SK-N-SH (cell line): ENCODE results near the gene BRI3BP. TPM values are rescaled to one million over a fixed set of nuclear protein-coding genes. Genes with fewer than 3 reads are reported as not detected.
A peak's percentile ranks its signal among the peaks of the same experiment; 100 is the strongest.

ENCODE experiments used
- CTCF ChIA-PET: fragments of 300-600, 350-600 bp; formaldehyde crosslinking; extraction: SDS; loops from one replicate; lab custom pipeline; 2021; lab: Yijun Ruan, JAX
- POLR2A ChIA-PET: fragments of 350-600 bp; sonication (Branson Sonifier 250); formaldehyde crosslinking; extraction: SDS; loops from one replicate; lab custom pipeline; 2020; ENCODE audit warnings: antibody characterized with exemption, inconsistent platforms; lab: Yijun Ruan, JAX
- DNase-seq: peaks from one replicate; pipeline ENCODE4 v3.0.0; 2012
- H2AFZ ChIP-seq: fragments of 200-600 bp; sonication (generic); 2 replicates; pipeline ENCODE4 v1.8.1; 2016; ENCODE audit warnings: antibody characterized with exemption, mild to moderate bottlenecking, low read depth
- H3F3A ChIP-seq: fragments of 200-600 bp; sonication (generic); replicated peaks from 2 replicates; pipeline ENCODE3; 2016; ENCODE audit warnings: antibody characterized with exemption, mild to moderate bottlenecking; ENCODE audit not compliant: insufficient read depth
- H3K27ac ChIP-seq, 2 experiments: fragments of 200-500 bp in 1 of 2; fragments of 200-600 bp in 1 of 2; sonication (Bioruptor generic) in 1 of 2; sonication (generic), shearing (Covaris generic) in 1 of 2; 2 replicates each; pipeline versions ENCODE4 v1.5.1 to v1.6.1; 2014 to 2016; ENCODE audit warnings: low read depth in 2 of 2, inconsistent platforms in 1 of 2, low read length in 1 of 2, mild to moderate bottlenecking in 1 of 2, mixed read lengths in 1 of 2
- H3K27me3 ChIP-seq: fragments of 200-600 bp; sonication (generic), shearing (Covaris generic); 2 replicates; pipeline ENCODE4 v1.6.1; 2016; ENCODE audit warnings: mixed run types; ENCODE audit not compliant: insufficient read depth
- H3K36me3 ChIP-seq, 2 experiments: fragments of 200-500 bp in 1 of 2; fragments of 200-600 bp in 1 of 2; sonication (Bioruptor generic) in 1 of 2; sonication (generic) in 1 of 2; replicated peaks in 1 of 2; 2 replicates each; pipeline versions ENCODE3 to v1.5.1; 2014 to 2016; ENCODE audit warnings: low read length in 1 of 2, mild to moderate bottlenecking in 1 of 2; ENCODE audit not compliant: insufficient read depth in 2 of 2, control insufficient read depth in 1 of 2
- H3K4me1 ChIP-seq, 2 experiments: fragments of 200-500 bp in 1 of 2; fragments of 200-600 bp in 1 of 2; sonication (Bioruptor generic) in 1 of 2; sonication (generic), shearing (Covaris generic) in 1 of 2; 2 replicates each; pipeline versions ENCODE4 v1.5.1 to v1.6.1; 2014 to 2016; ENCODE audit warnings: low read depth in 1 of 2, low read length in 1 of 2, mixed run types in 1 of 2; ENCODE audit not compliant: insufficient read depth in 2 of 2, control insufficient read depth in 1 of 2
- H3K4me2 ChIP-seq: fragments of 200-600 bp; sonication (generic), shearing (Covaris generic); 2 replicates; pipeline ENCODE4 v1.6.1; 2017; ENCODE audit warnings: mixed run types
- H3K4me3 ChIP-seq, 2 experiments: fragments of 200-500 bp in 1 of 2; fragments of 200-600 bp in 1 of 2; sonication (Bioruptor generic) in 1 of 2; sonication (generic), shearing (Covaris generic) in 1 of 2; 2 replicates each; pipeline versions ENCODE4 v1.5.1 to v1.8.1; 2014 to 2016; ENCODE audit warnings: low read depth in 2 of 2, inconsistent platforms in 1 of 2, low read length in 1 of 2, mild to moderate bottlenecking in 1 of 2, mixed read lengths in 1 of 2, moderate library complexity in 1 of 2
- H3K79me2 ChIP-seq: fragments of 200-600 bp; sonication (generic); 2 replicates; pipeline ENCODE4 v1.8.1; 2017; ENCODE audit warnings: mild to moderate bottlenecking; ENCODE audit not compliant: insufficient read depth
- H3K9ac ChIP-seq: fragments of 200-600 bp; sonication (generic); 2 replicates; pipeline ENCODE4 v1.6.1; 2017; ENCODE audit warnings: mixed run types
- H3K9me2 ChIP-seq: fragments of 200-600 bp; sonication (generic); 2 replicates; pipeline ENCODE4 v1.6.1; 2017; ENCODE audit warnings: mixed run types
- H3K9me3 ChIP-seq: fragments of 200-600 bp; sonication (generic); 2 replicates; pipeline ENCODE4 v1.6.1; 2017; ENCODE audit warnings: mixed run types, mild to moderate bottlenecking, moderate library complexity
- H4K20me1 ChIP-seq: fragments of 200-600 bp; sonication (generic); 2 replicates; pipeline ENCODE4 v1.6.1; 2017; ENCODE audit warnings: mild to moderate bottlenecking, mixed run types; ENCODE audit not compliant: insufficient read depth
- EP300 ChIP-seq, 2 experiments: IDR thresholded peaks; 2 replicates each; pipeline versions ENCODE4 v1.4.0 to v1.6.1; 2012; ENCODE audit warnings: borderline replicate concordance in 1 of 2, low read depth in 1 of 2, low read length in 1 of 2
- FOXJ3 ChIP-seq: sonication (generic); formaldehyde crosslinking; IDR thresholded peaks from 2 replicates; pipeline ENCODE4 v1.5.1; 2020; ENCODE audit warnings: mild to moderate bottlenecking, missing genetic modification reagents
- FOXM1 ChIP-seq: IDR thresholded peaks from 2 replicates; pipeline ENCODE4 v1.4.0; 2012; ENCODE audit warnings: low read depth, mild to moderate bottlenecking
- MXI1 ChIP-seq: IDR thresholded peaks from 2 replicates; pipeline ENCODE4 v1.6.1; 2012; ENCODE audit warnings: mild to moderate bottlenecking, low read depth, low read length, improper control_type of control experiment
- NFIC ChIP-seq: IDR thresholded peaks from 2 replicates; pipeline ENCODE4 v1.4.0; 2012; ENCODE audit warnings: borderline replicate concordance
- NRF1 ChIP-seq: IDR thresholded peaks from 2 replicates; pipeline ENCODE4 v1.6.1; 2012; ENCODE audit warnings: low read depth, mild to moderate bottlenecking, low read length
- POLR2AphosphoS5 ChIP-seq: IDR thresholded peaks from 2 replicates; pipeline ENCODE4 v1.6.1; 2012; ENCODE audit warnings: low read depth, low read length
- WGBS: methylation state at CpG from one replicate; pipeline ENCODE4 v1.1.6; 2017; ENCODE audit warnings: low lambda C conversion rate; 5-methylcytosine and 5-hydroxymethylcytosine counted together
- polyA plus RNA-seq, 3 experiments: library from polyadenylated mRNA; depleted of rRNA; stranded (reverse); fragments of >200 nt; gene quantifications; 2 replicates each; pipeline ENCODE4 v1.2.3, GENCODE V29; 2012
- TF ChIP-seq, protein P1 (sequence below): IDR thresholded peaks from 2 replicates; pipeline ENCODE4 v1.4.0; 2012; ENCODE audit warnings: low read depth, borderline replicate concordance
- TF ChIP-seq, protein P2 (sequence below): fragments of 150-350 bp; IDR thresholded peaks from 2 replicates; pipeline ENCODE4 v1.6.1; 2016; ENCODE audit warnings: mild to moderate bottlenecking, low read depth, low read length
- TF ChIP-seq, protein P3 (sequence below): fragments of 150-350 bp; IDR thresholded peaks from 2 replicates; pipeline ENCODE4 v1.6.1; 2017; ENCODE audit warnings: antibody characterized with exemption, low read length, low read depth, borderline replicate concordance

The BRI3BP gene
- polyA plus RNA-seq, 1 of the 3 experiments (the other 2 are of a cell fraction) = 3.8 TPM

DNA sequence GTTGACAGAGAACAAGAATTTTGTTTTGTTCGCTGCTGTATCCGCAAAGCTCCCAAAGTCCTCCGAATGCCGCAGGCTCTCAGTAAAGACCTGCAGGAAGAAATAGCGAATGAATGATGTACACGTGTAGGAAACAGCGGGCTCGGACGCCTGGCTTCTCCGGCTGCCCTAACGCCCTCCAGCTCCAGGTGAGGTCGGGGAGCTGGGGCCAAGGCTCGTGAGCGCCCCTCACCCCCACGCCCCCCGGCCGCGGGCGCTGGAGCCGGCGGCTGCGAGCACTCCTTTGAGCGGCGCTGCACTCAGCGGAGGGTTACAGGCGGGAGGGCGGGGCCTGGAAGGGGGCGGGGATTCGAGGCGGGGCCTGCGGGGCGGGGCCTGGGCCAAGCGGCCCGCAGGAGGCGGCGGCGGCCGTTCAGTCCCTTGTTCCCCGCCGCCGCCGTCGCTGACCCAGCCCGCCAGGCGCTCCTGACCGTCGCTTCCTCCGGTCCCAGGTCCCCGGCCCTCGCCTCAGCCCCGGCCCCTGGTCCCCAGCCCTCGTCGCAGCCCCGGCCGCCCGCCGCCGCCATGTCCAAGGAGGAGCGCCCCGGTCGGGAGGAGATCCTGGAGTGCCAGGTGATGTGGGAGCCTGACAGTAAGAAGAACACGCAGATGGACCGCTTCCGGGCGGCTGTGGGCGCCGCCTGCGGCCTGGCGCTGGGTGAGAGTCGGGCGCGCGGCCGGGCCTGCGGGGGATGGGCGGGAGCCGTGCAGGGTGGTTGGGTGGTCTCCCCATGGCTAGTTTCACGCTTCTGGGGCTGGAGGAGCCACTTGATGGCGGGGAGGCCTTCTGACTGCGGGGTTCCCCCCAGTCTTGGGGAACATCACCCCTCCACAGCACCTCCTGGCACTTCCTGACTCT is 71.8 kb downstream of the BRI3BP start, which contains the start of gene AACS (continued):
- TF ChIP-seq, protein P1, sequence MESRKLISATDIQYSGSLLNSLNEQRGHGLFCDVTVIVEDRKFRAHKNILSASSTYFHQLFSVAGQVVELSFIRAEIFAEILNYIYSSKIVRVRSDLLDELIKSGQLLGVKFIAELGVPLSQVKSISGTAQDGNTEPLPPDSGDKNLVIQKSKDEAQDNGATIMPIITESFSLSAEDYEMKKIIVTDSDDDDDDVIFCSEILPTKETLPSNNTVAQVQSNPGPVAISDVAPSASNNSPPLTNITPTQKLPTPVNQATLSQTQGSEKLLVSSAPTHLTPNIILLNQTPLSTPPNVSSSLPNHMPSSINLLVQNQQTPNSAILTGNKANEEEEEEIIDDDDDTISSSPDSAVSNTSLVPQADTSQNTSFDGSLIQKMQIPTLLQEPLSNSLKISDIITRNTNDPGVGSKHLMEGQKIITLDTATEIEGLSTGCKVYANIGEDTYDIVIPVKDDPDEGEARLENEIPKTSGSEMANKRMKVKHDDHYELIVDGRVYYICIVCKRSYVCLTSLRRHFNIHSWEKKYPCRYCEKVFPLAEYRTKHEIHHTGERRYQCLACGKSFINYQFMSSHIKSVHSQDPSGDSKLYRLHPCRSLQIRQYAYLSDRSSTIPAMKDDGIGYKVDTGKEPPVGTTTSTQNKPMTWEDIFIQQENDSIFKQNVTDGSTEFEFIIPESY = no peak
- TF ChIP-seq, all 33 proteins: peak for 4

DNA sequence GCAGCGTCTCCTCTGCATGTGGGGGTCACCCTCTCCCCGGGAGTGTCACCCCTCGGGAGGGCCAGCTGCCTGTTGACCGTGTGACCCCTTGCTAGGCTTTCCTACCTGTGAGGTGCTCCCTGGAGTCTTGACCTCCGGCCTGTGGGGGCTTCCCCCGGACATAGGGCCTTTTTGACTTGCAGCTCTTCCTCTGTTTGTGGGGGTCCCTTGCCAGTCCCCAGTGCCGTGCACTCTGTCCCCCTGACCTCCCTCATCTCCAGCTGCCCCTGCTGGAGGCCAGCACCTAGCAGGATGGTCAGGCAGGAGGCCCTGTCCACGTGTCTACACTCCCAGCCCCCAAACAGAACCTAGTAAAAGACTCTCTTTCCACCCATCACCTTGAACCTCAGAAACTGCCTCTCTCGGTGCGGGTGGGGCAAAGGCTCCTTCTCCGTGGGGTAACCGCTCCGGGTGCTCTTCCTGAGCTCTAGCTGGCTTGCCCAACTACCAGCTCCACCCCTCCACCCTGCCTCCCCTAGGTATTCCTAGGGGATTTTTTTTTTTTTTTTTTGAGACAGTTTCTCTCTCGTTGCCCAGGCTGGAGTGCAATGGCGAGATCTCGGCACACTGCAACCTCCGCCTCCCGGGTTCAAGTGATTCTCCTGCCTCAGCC is 72.6 kb downstream of the BRI3BP start:
- WGBS = 64% methylated on average over 15 of the region's 18 CpGs
- peak; percentile 52 for DNase-seq
- no peaks in the 10 kb centered on the region for H3K36me3 ChIP-seq
- no peaks in the 10 kb centered on the region for H3K9me2 ChIP-seq
- H3K27me3 ChIP-seq = no peaks in the 10 kb centered on the region
- H3K9ac ChIP-seq = peak overlapping the region; percentile 72
- no peak for TF ChIP-seq EP300 (IDR thresholded peaks at IDR 0.05; ENCODE audit: borderline replicate concordance in 1 of 2, low read depth in 1 of 2, low read length in 1 of 2)
- TF ChIP-seq POLR2AphosphoS5 = no peak
- no peak for TF ChIP-seq FOXJ3 (CRISPR knock-in tag)
- no peak for TF ChIP-seq NRF1
- TF ChIP-seq, protein P2, sequence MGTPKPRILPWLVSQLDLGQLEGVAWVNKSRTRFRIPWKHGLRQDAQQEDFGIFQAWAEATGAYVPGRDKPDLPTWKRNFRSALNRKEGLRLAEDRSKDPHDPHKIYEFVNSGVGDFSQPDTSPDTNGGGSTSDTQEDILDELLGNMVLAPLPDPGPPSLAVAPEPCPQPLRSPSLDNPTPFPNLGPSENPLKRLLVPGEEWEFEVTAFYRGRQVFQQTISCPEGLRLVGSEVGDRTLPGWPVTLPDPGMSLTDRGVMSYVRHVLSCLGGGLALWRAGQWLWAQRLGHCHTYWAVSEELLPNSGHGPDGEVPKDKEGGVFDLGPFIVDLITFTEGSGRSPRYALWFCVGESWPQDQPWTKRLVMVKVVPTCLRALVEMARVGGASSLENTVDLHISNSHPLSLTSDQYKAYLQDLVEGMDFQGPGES = no peak
- TF ChIP-seq MXI1 = peak; percentile 56; the same call in 1 of the 2 replicates
- H3K4me2 ChIP-seq = peak overlapping the region; percentile 84
- H3K9me3 ChIP-seq = no peaks in the 10 kb centered on the region
- ChIA-PET POLR2A (no interaction called here), CTCF (interaction anchor here (0.7 to 2.3 kb wide), 4 partner anchors 11 to 160 kb away, joined by 3 to 8 read pairs (median 5); partner anchors contain the start of gene BRI3BP)
- peaks cover 8% of the 10 kb centered on the region for H3K79me2 ChIP-seq
- peak overlapping the region; percentile 69 to 71 for H3K4me3 ChIP-seq
- H3K27ac ChIP-seq = no peak overlapping the region; a peak in 1 of 4 replicates
- H3F3A ChIP-seq = no peaks in the 10 kb centered on the region
- peak overlapping the region; percentile 89 for H2AFZ ChIP-seq
- H3K4me1 ChIP-seq = peaks cover 0 to 13% of the 10 kb centered on the region in 2 experiments; a peak in 1 of 4 replicates
- no peaks in the 10 kb centered on the region for H4K20me1 ChIP-seq

DNA sequence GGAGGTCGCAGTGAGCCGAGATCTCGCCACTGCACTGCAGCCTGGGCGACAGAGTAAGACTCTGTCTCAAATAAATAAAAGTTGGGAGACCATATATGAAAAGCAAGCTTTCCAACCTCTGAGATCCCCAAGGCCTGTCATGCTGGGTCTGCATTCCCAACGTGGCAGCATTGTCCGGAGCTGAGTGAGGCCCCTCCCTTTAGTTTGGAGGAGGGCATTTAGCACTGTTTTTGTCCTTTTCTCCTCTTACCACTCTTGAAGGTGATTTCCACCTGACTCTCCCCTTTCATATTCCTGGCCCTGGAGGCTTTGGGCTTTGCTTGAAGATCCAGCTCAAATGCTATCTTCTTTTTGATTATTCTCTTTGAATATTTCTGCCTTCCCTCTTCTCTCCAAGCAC is 74.9 kb downstream of the BRI3BP start:
- ChIA-PET CTCF (interaction anchor here (0.8 kb wide), 2 partner anchors 17 to 146 kb away, joined by 3 read pairs; no protein-coding TSS in a partner anchor), POLR2A (no interaction called here)
- no peak for DNase-seq
- H3K4me3 ChIP-seq = no peak overlapping the region
- no peaks in the 10 kb centered on the region for H3K27me3 ChIP-seq
- H3K9me2 ChIP-seq = no peaks in the 10 kb centered on the region
- H3K27ac ChIP-seq = no peak overlapping the region
- peaks cover 8% of the 10 kb centered on the region for H3K79me2 ChIP-seq
- TF ChIP-seq FOXM1 (no peak), NFIC (no peak)
- TF ChIP-seq, protein P3, sequence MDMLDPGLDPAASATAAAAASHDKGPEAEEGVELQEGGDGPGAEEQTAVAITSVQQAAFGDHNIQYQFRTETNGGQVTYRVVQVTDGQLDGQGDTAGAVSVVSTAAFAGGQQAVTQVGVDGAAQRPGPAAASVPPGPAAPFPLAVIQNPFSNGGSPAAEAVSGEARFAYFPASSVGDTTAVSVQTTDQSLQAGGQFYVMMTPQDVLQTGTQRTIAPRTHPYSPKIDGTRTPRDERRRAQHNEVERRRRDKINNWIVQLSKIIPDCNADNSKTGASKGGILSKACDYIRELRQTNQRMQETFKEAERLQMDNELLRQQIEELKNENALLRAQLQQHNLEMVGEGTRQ = no peak
- H2AFZ ChIP-seq = no peak overlapping the region
- no peaks in the 10 kb centered on the region for H3K9me3 ChIP-seq
- H4K20me1 ChIP-seq = no peaks in the 10 kb centered on the region
- H3K4me2 ChIP-seq = no peak overlapping the region
- no peaks in the 10 kb centered on the region for H3F3A ChIP-seq
- no peaks in the 10 kb centered on the region for H3K36me3 ChIP-seq
- no peak overlapping the region for H3K9ac ChIP-seq
- H3K4me1 ChIP-seq = peaks cover 0 to 13% of the 10 kb centered on the region in 2 experiments; a peak in 1 of 4 replicates
- WGBS = 90% methylated on average over 6 of the region's 6 CpGs
